K562 (cell line): ENCODE measurements around the gene ZNF407. TPM values are rescaled to one million over a fixed set of nuclear protein-coding genes. Genes with fewer than 3 reads are reported as not detected.

Experiments
- ATAC-seq: fragments of 200-7000 bp; cut with Tn5 transposase; 3 replicates; pipeline ENCODE4 v1.9.1; 2020; ENCODE audit warnings: moderate library complexity
- BruUV-seq: library from RNA; stranded (reverse); fragments of 400-500 nt; replicated peaks from 2 replicates; lab custom pipeline; 2021; lab: Mats Ljungman, UMichigan
- CTCF ChIA-PET: fragments of 300-600 bp; formaldehyde crosslinking; extraction: SDS; loops from one replicate; lab custom pipeline; 2021; ENCODE audit warnings: low intra/inter-chr PET ratio; lab: Yijun Ruan, JAX
- POLR2A ChIA-PET: fragments of 300-600, 350-650 bp; sonication (Branson Sonifier 250); formaldehyde crosslinking; extraction: SDS; loops from one replicate; lab custom pipeline; 2021; ENCODE audit warnings: antibody characterized with exemption, inconsistent platforms; lab: Yijun Ruan, JAX
- DNase-seq, 4 experiments: peaks; one replicate each; pipeline versions ENCODE4 v3.0.0 to v3.0.0-alpha.2; 2011 to 2018; ENCODE audit warnings: low spot score in 3 of 4, mixed read lengths in 3 of 4; ENCODE audit errors: extremely low read depth in 1 of 4
- FAIRE-seq: peaks from 2 replicates; lab custom pipeline; 2011; peaks lifted over from hg19 to GRCh38; lab: Jason Lieb, UNC
- H2AFZ ChIP-seq: 2 replicates; pipeline ENCODE4 v1.6.0; 2011; ENCODE audit warnings: low read depth, low read length, control low read depth, inconsistent platforms
- H3K27ac ChIP-seq: fragments of 200-600 bp; 3 replicates; pipeline ENCODE4 v1.8.0; 2011; ENCODE audit warnings: low read depth, mild to moderate bottlenecking, control low read depth, inconsistent platforms, low read length, moderate library complexity, mixed read lengths; ENCODE audit errors: extremely low read depth
- H3K27me3 ChIP-seq, 2 experiments: fragments of 300-600 bp in 1 of 2; 2 replicates in 1 of 2; 3 replicates in 1 of 2; pipeline versions ENCODE4 v1.6.0 to v1.8.0; 2011; ENCODE audit warnings: inconsistent platforms in 2 of 2, low read length in 2 of 2, mild to moderate bottlenecking in 1 of 2, mixed read lengths in 1 of 2, moderate library complexity in 1 of 2; ENCODE audit not compliant: control insufficient read depth in 2 of 2, insufficient read depth in 2 of 2
- H3K36me3 ChIP-seq: fragments of 300-600 bp; 3 replicates; pipeline ENCODE4 v1.8.0; 2011; ENCODE audit warnings: mild to moderate bottlenecking, low read length, inconsistent platforms; ENCODE audit not compliant: control insufficient read depth, insufficient read depth
- H3K4me1 ChIP-seq, 2 experiments: fragments of 200-600 bp in 1 of 2; replicated peaks in 1 of 2; 2 replicates in 1 of 2; 3 replicates in 1 of 2; pipeline versions ENCODE4 v1.5.1 to v1.8.0; 2011; ENCODE audit warnings: inconsistent platforms in 2 of 2, low read length in 2 of 2, mild to moderate bottlenecking in 1 of 2, mixed read lengths in 1 of 2, moderate library complexity in 1 of 2; ENCODE audit not compliant: control insufficient read depth in 2 of 2, insufficient read depth in 2 of 2
- H3K4me2 ChIP-seq: 2 replicates; pipeline ENCODE4 v1.6.1; 2011; ENCODE audit warnings: low read length, control low read depth, inconsistent platforms, mixed read lengths; ENCODE audit not compliant: insufficient read depth
- H3K4me3 ChIP-seq: fragments of 200-600 bp; sonication (generic), shearing (Covaris generic); 2 replicates; pipeline ENCODE4 v1.5.1; 2016; ENCODE audit warnings: control low read depth, inconsistent platforms
- H3K79me2 ChIP-seq: fragments of 200-600 bp; 3 replicates; pipeline ENCODE4 v1.8.0; 2011; ENCODE audit warnings: low read length, inconsistent platforms; ENCODE audit not compliant: control insufficient read depth, insufficient read depth
- H3K9ac ChIP-seq, 2 experiments: 2 replicates each; pipeline versions ENCODE4 v1.6.0 to v1.6.1; 2011; ENCODE audit warnings: low read depth in 2 of 2, low read length in 2 of 2, control low read depth in 1 of 2, inconsistent platforms in 1 of 2, mild to moderate bottlenecking in 1 of 2, mixed read lengths in 1 of 2; ENCODE audit not compliant: insufficient read depth in 1 of 2
- H3K9me1 ChIP-seq: one replicate; pipeline ENCODE4 v1.6.0; 2011; ENCODE audit warnings: inconsistent platforms, mild to moderate bottlenecking, low read length, moderate library complexity; ENCODE audit not compliant: control insufficient read depth, insufficient read depth
- H3K9me3 ChIP-seq: replicated peaks from 2 replicates; pipeline ENCODE4 v1.5.1; 2011; ENCODE audit warnings: low read depth, low read length, inconsistent platforms; ENCODE audit not compliant: control insufficient read depth, insufficient read depth
- H4K20me1 ChIP-seq: replicated peaks from 2 replicates; pipeline ENCODE4 v1.6.1; 2011; ENCODE audit warnings: low read length, inconsistent platforms, mixed read lengths; ENCODE audit not compliant: control insufficient read depth, insufficient read depth
- CBFB ChIP-seq: sonication (generic); formaldehyde crosslinking; IDR thresholded peaks from 2 replicates; pipeline ENCODE4 v1.4.0; 2020; ENCODE audit warnings: mild to moderate bottlenecking, missing genetic modification reagents
- GATAD2A ChIP-seq: fragments of 450-650 bp; IDR thresholded peaks from 2 replicates; pipeline ENCODE4 v1.6.1; 2017
- HCFC1 ChIP-seq: IDR thresholded peaks from 2 replicates; pipeline ENCODE4 v1.6.1; 2012; ENCODE audit warnings: low read depth, low read length, improper control_type of control experiment
- HNRNPUL1 ChIP-seq: fragments of 200-400 bp; formaldehyde crosslinking; IDR thresholded peaks from 2 replicates; pipeline ENCODE4 v1.6.1; 2017; ENCODE audit warnings: low read length
- KLF16 ChIP-seq: IDR thresholded peaks from 2 replicates; pipeline ENCODE4 v1.6.1; 2016; ENCODE audit warnings: antibody characterized with exemption
- NFE2L1 ChIP-seq: fragments of 450-650 bp; IDR thresholded peaks from 2 replicates; pipeline ENCODE4 v1.6.1; 2016; ENCODE audit warnings: missing genetic modification characterization, low read depth, mild to moderate bottlenecking, missing compliant biosample characterization, moderate library complexity, borderline replicate concordance
- ZNF24 ChIP-seq: fragments of 450-650 bp; IDR thresholded peaks from 2 replicates; pipeline ENCODE4 v1.6.1; 2016
- ZNF444 ChIP-seq: fragments of 250-450 bp; sonication (Bioruptor Pico); IDR thresholded peaks from 2 replicates; pipeline ENCODE4 v1.4.0; 2020; ENCODE audit warnings: mild to moderate bottlenecking, moderate library complexity
- ZNF77 ChIP-seq: fragments of 250-450 bp; sonication (Bioruptor Pico); IDR thresholded peaks from 2 replicates; pipeline ENCODE4 v1.5.0; 2020
- WGBS: fragments of 100-300 bp; shearing (Covaris generic); methylation state at CpG from one replicate; pipeline ENCODE4 v1.1.6; 2016; ENCODE audit warnings: low coverage, mixed read lengths; ENCODE audit not compliant: insufficient coverage; ENCODE audit errors: missing lambda C conversion rate; 5-methylcytosine and 5-hydroxymethylcytosine counted together
- in situ Hi-C: fragments of 300-500 bp; cut with MboI; formaldehyde crosslinking; loops from 4 replicates; pipeline ENCODE4 v1.15.0; 2018; ENCODE audit warnings: inconsistent platforms, mixed read lengths
- intact Hi-C: fragments of 100-400 bp; cut with micrococcal nuclease; formaldehyde crosslinking; loops from 2 replicates; pipeline ENCODE4 v1.14.2; 2022
- polyA plus RNA-seq, 8 experiments: library from polyadenylated mRNA; depleted of rRNA in 4 of 8; stranded (reverse) in 5 of 8; unstranded in 3 of 8; fragments of >200 nt; fragmentation: Nextera tagmentation in 2 of 8; fragmentation: Illumina TruSeq in 1 of 8; extraction: Ambion mirVana in 2 of 8; extraction: Trizol in 1 of 8; gene quantifications; 2 replicates each; pipeline versions ENCODE4 v1.2.1 to v1.2.3, GENCODE V29; 2011 to 2014; ENCODE audit warnings: inconsistent platforms in 1 of 8, missing spikeins in 1 of 8
- total RNA-seq, 7 experiments: library from RNA; depleted of rRNA in 6 of 7; stranded (reverse); fragments of >200 nt in 6 of 7; fragmentation: Illumina TruSeq in 2 of 7; extraction: Trizol in 2 of 7; gene quantifications; 2 replicates each; pipeline versions ENCODE4 v1.2.1 to v1.2.3, GENCODE V29; 2011 to 2021; ENCODE audit warnings: low replicate concordance in 1 of 7
- TF ChIP-seq, protein P1 (sequence below): fragments of 450-650 bp; conservative IDR thresholded peaks from 2 replicates; pipeline ENCODE4 v1.6.1; 2016; ENCODE audit warnings: missing genetic modification characterization, low read depth, mild to moderate bottlenecking, missing compliant biosample characterization, moderate library complexity
- TF ChIP-seq, protein P2 (sequence below): fragments of 450-650 bp; IDR thresholded peaks from 2 replicates; pipeline ENCODE4 v1.6.1; 2016; ENCODE audit warnings: mild to moderate bottlenecking
- TF ChIP-seq, protein P3 (sequence below), 2 experiments: fragments of 450-650 bp in 1 of 2; sonication (generic) in 1 of 2; formaldehyde crosslinking in 1 of 2; IDR thresholded peaks in 1 of 2; conservative IDR thresholded peaks in 1 of 2; 2 replicates each; pipeline versions ENCODE4 v1.6.1 to v1.8.1; 2016 to 2023; ENCODE audit warnings: mild to moderate bottlenecking in 2 of 2, moderate library complexity in 2 of 2, inconsistent platforms in 1 of 2, missing genetic modification reagents in 1 of 2

Gene ZNF407
- total and polyA plus RNA-seq, 9 of the 15 experiments (the other 6 are each of a cell fraction or from before 2014, with no cell fraction given), result 0.21 to 5.4 (median 2.3) TPM

DNA sequence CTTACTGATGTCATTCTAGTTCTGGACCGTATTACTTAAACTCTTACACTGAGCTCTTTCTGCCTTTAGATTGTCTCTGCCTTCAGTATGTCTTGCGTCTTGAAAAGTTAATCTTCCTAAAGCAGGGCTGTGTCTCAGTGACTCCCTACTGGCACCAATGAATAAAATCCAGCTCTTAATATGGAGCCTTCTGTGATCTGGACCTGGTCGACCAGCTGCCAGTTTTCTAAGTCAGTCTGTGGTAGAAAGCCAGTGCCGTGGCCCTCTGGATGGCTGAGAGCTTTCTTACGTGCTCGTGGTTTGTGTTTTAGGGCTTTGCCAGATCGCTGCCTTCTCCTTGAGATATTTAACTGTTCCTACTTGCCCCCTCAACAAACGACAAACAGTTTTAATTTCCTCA, 26.8 kb downstream of the ZNF407 start:
- intact Hi-C loops (no loop called here), in situ Hi-C loops (no loop called here)
- BruUV-seq, result no TSS peak
- H3K27ac ChIP-seq, result no peak overlapping the region
- WGBS, result 51% methylated on average over 8 of the region's 8 CpGs
- no peak overlapping the region for H2AFZ ChIP-seq
- no peaks in the 10 kb centered on the region for H3K27me3 ChIP-seq
- CTCF ChIA-PET, result no interaction called here
- no peaks in the 10 kb centered on the region for H4K20me1 ChIP-seq
- no peak for FAIRE-seq
- POLR2A ChIA-PET, result no interaction called here
- H3K36me3 ChIP-seq, result no peaks in the 10 kb centered on the region
- H3K9me3 ChIP-seq, result no peaks in the 10 kb centered on the region
- TF ChIP-seq HNRNPUL1 (no peak), NFE2L1 (tag) (no peak), ZNF24 (no peak), CBFB (CRISPR knock-in tag) (no peak), GATAD2A (no peak)
- TF ChIP-seq, protein P1, sequence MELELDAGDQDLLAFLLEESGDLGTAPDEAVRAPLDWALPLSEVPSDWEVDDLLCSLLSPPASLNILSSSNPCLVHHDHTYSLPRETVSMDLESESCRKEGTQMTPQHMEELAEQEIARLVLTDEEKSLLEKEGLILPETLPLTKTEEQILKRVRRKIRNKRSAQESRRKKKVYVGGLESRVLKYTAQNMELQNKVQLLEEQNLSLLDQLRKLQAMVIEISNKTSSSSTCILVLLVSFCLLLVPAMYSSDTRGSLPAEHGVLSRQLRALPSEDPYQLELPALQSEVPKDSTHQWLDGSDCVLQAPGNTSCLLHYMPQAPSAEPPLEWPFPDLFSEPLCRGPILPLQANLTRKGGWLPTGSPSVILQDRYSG (tag), result no peak
- no peak overlapping the region for H3K4me2 ChIP-seq
- no peaks in the 10 kb centered on the region for H3K4me1 ChIP-seq
- no peaks in the 10 kb centered on the region for H3K9me1 ChIP-seq
- no peak for DNase-seq
- H3K9ac ChIP-seq, result no peak overlapping the region
- ATAC-seq, result no peak
- H3K4me3 ChIP-seq, result no peak overlapping the region
- peaks cover 7% of the 10 kb centered on the region; the same call in 2 of the 3 replicates for H3K79me2 ChIP-seq

DNA sequence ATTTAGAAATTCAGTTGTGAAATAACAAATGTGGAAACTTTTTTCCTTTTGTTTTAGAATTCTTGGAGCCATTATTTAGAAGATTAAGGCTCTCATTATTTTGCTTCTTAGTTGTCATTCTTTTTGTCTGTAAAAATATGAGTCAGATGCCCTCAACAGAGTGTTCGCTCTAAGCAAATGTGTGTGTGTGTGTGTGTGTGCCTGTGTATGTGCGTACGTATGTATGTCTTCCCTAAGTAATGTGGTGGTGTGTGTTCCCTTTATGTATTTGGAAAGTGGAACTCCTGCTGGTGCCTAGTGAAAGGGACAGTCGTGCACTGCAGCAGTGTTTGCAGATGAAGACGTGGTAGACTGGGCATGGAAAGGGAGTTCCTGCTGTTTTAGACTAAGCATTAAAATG, 27.5 kb downstream of the ZNF407 start:
- H3K79me2 ChIP-seq, result peaks cover 7% of the 10 kb centered on the region; the same call in 2 of the 3 replicates
- no peaks in the 10 kb centered on the region for H3K9me3 ChIP-seq
- H3K9ac ChIP-seq, result no peak overlapping the region
- no peak for FAIRE-seq
- no peaks in the 10 kb centered on the region for H3K9me1 ChIP-seq
- no peak for ATAC-seq
- BruUV-seq, result no TSS peak
- no peaks in the 10 kb centered on the region for H3K4me1 ChIP-seq
- no peak overlapping the region for H3K27ac ChIP-seq
- no peak overlapping the region for H3K4me2 ChIP-seq
- no peak overlapping the region for H2AFZ ChIP-seq
- DNase-seq, result no peak
- H3K27me3 ChIP-seq, result no peaks in the 10 kb centered on the region
- H3K4me3 ChIP-seq, result no peak overlapping the region
- intact Hi-C loops (no loop called here), in situ Hi-C loops (no loop called here)
- no peaks in the 10 kb centered on the region for H4K20me1 ChIP-seq
- CTCF ChIA-PET, result no interaction called here
- H3K36me3 ChIP-seq, result no peaks in the 10 kb centered on the region
- POLR2A ChIA-PET, result no interaction called here
- 78% methylated on average over 4 of the region's 5 CpGs for WGBS
- TF ChIP-seq, protein P2, sequence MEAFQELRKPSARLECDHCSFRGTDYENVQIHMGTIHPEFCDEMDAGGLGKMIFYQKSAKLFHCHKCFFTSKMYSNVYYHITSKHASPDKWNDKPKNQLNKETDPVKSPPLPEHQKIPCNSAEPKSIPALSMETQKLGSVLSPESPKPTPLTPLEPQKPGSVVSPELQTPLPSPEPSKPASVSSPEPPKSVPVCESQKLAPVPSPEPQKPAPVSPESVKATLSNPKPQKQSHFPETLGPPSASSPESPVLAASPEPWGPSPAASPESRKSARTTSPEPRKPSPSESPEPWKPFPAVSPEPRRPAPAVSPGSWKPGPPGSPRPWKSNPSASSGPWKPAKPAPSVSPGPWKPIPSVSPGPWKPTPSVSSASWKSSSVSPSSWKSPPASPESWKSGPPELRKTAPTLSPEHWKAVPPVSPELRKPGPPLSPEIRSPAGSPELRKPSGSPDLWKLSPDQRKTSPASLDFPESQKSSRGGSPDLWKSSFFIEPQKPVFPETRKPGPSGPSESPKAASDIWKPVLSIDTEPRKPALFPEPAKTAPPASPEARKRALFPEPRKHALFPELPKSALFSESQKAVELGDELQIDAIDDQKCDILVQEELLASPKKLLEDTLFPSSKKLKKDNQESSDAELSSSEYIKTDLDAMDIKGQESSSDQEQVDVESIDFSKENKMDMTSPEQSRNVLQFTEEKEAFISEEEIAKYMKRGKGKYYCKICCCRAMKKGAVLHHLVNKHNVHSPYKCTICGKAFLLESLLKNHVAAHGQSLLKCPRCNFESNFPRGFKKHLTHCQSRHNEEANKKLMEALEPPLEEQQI, result no peak
- TF ChIP-seq KLF16 (no peak), ZNF444 (CRISPR knock-in tag) (no peak), ZNF77 (CRISPR knock-in tag) (no peak), HCFC1 (no peak)
- TF ChIP-seq, protein P3, sequence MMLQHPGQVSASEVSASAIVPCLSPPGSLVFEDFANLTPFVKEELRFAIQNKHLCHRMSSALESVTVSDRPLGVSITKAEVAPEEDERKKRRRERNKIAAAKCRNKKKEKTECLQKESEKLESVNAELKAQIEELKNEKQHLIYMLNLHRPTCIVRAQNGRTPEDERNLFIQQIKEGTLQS (IDR thresholded peaks at IDR 0.05), result no peak
- TF ChIP-seq, protein P3 (CRISPR knock-in tag; conservative IDR thresholded peaks at IDR 0.05), result no peak
